GM12878 (cell line): Measurements from ENCODE around the gene RALGAPB. TPM values are rescaled to one million over a fixed set of nuclear protein-coding genes. Genes with fewer than 3 reads are reported as not detected.

Source experiments
- ATAC-seq: fragments of 200-7000 bp; cut with Tn5 transposase; 3 replicates; pipeline ENCODE4 v1.9.1; 2020; ENCODE audit warnings: mild to moderate bottlenecking, moderate library complexity
- BruUV-seq: library from RNA; stranded (reverse); fragments of 400-500 nt; replicated peaks from 2 replicates; lab custom pipeline; 2021; lab: Mats Ljungman, UMichigan
- CTCF ChIA-PET: fragments of 300-600 bp; sonication (Branson Sonifier 250); formaldehyde crosslinking; extraction: SDS; loops from one replicate; lab custom pipeline; 2021; ENCODE audit warnings: inconsistent platforms; lab: Yijun Ruan, JAX
- POLR2A ChIA-PET: fragments of 350-600 bp; formaldehyde crosslinking; extraction: SDS; loops from one replicate; lab custom pipeline; 2021; ENCODE audit warnings: inconsistent platforms; lab: Charles Lee
- RAD21 ChIA-PET: fragments of 300-600 bp; sonication (Branson Sonifier 250); formaldehyde crosslinking; loops from one replicate; lab custom pipeline; 2023; ENCODE audit warnings: antibody characterized with exemption; ENCODE audit not compliant: unreplicated experiment; lab: Charles Lee
- SMC1A ChIA-PET: fragments of 300-600 bp; sonication (Branson Sonifier 250); formaldehyde crosslinking; loops from one replicate; lab custom pipeline; 2023; ENCODE audit not compliant: unreplicated experiment, uncharacterized antibody; lab: Charles Lee
- DNase-seq: peaks from one replicate; pipeline ENCODE4 v3.0.0-alpha.2; 2011; ENCODE audit warnings: low read depth, low spot score
- FAIRE-seq: peaks from 3 replicates; lab custom pipeline; 2011; peaks lifted over from hg19 to GRCh38; lab: Jason Lieb, UNC
- H2AFZ ChIP-seq: 2 replicates; pipeline ENCODE4 v1.6.0; 2011; ENCODE audit warnings: low read depth, low read length, control low read depth; ENCODE audit not compliant: control insufficient read depth
- H3K27ac ChIP-seq: 2 replicates; pipeline ENCODE4 v1.5.1; 2011; ENCODE audit warnings: control low read depth; ENCODE audit not compliant: control insufficient read depth, insufficient read depth
- H3K27me3 ChIP-seq, 2 experiments: replicated peaks in 1 of 2; 2 replicates each; pipeline versions ENCODE4 v1.6.0 to v1.6.1; 2011; ENCODE audit warnings: low read length in 1 of 2; ENCODE audit not compliant: control insufficient read depth in 2 of 2, insufficient read depth in 2 of 2
- H3K36me3 ChIP-seq, 2 experiments: 2 replicates each; pipeline ENCODE4 v1.5.1; 2011; ENCODE audit warnings: low read length in 1 of 2; ENCODE audit not compliant: control insufficient read depth in 2 of 2, insufficient read depth in 2 of 2
- H3K4me1 ChIP-seq: 2 replicates; pipeline ENCODE4 v1.6.1; 2011; ENCODE audit warnings: mild to moderate bottlenecking, low read length, moderate library complexity, mixed read lengths; ENCODE audit not compliant: control insufficient read depth, insufficient read depth
- H3K4me2 ChIP-seq: 2 replicates; pipeline ENCODE4 v1.6.0; 2011; ENCODE audit warnings: control low read depth; ENCODE audit not compliant: control insufficient read depth, insufficient read depth
- H3K4me3 ChIP-seq: fragments of 200-600 bp; sonication (generic); 2 replicates; pipeline ENCODE4 v1.5.1; 2016
- H3K79me2 ChIP-seq: 2 replicates; pipeline ENCODE4 v1.6.0; 2011; ENCODE audit warnings: low read length; ENCODE audit not compliant: control insufficient read depth, insufficient read depth
- H3K9ac ChIP-seq: 2 replicates; pipeline ENCODE4 v1.8.0; 2011; ENCODE audit warnings: low read length, control low read depth, mixed read lengths; ENCODE audit not compliant: control insufficient read depth, insufficient read depth
- H3K9me3 ChIP-seq: replicated peaks from 3 replicates; pipeline ENCODE4 v1.5.1; 2011; ENCODE audit warnings: mild to moderate bottlenecking, low read length; ENCODE audit not compliant: control insufficient read depth, insufficient read depth
- H4K20me1 ChIP-seq: 2 replicates; pipeline ENCODE4 v1.6.0; 2011; ENCODE audit not compliant: control insufficient read depth, insufficient read depth
- BMI1 ChIP-seq: fragments of 450-650 bp; IDR thresholded peaks from 2 replicates; pipeline ENCODE4 v1.6.1; 2016; ENCODE audit warnings: mild to moderate bottlenecking, moderate library complexity, borderline replicate concordance
- CREB1 ChIP-seq: IDR thresholded peaks from 2 replicates; pipeline ENCODE4 v1.6.1; 2012; ENCODE audit warnings: low read depth, mild to moderate bottlenecking, inconsistent platforms
- DPF2 ChIP-seq: fragments of 450-650 bp; IDR thresholded peaks from 2 replicates; pipeline ENCODE4 v1.6.1; 2017; ENCODE audit warnings: mild to moderate bottlenecking
- ESRRA ChIP-seq: IDR thresholded peaks from 2 replicates; pipeline ENCODE4 v1.6.1; 2012; ENCODE audit warnings: mild to moderate bottlenecking, low read length, improper control_type of control experiment
- HDAC2 ChIP-seq: fragments of 200-600 bp; sonication (generic); IDR thresholded peaks from 2 replicates; pipeline ENCODE4 v1.6.1; 2017
- KAT2A ChIP-seq: conservative IDR thresholded peaks from 2 replicates; pipeline ENCODE4 v1.6.1; 2011; ENCODE audit warnings: low read depth, low read length; ENCODE audit not compliant: control insufficient read depth
- KDM1A ChIP-seq: fragments of 200-600 bp; sonication (generic); IDR thresholded peaks from 2 replicates; pipeline ENCODE4 v1.6.1; 2016; ENCODE audit warnings: borderline replicate concordance
- NFYA ChIP-seq: IDR thresholded peaks from 2 replicates; pipeline ENCODE4 v1.6.1; 2011; ENCODE audit warnings: low read depth, mild to moderate bottlenecking, low read length, improper control_type of control experiment, borderline replicate concordance
- NRF1 ChIP-seq: conservative IDR thresholded peaks from 2 replicates; pipeline ENCODE4 v1.6.1; 2011; ENCODE audit warnings: mild to moderate bottlenecking, low read depth, low read length, improper control_type of control experiment
- POLR2AphosphoS5 ChIP-seq: IDR thresholded peaks from 2 replicates; pipeline ENCODE4 v1.6.1; 2011; ENCODE audit warnings: mild to moderate bottlenecking, low read length, inconsistent platforms
- SIX5 ChIP-seq: IDR thresholded peaks from 2 replicates; pipeline ENCODE4 v1.6.1; 2011; ENCODE audit warnings: mild to moderate bottlenecking, low read depth, low read length, moderate library complexity; ENCODE audit not compliant: severe bottlenecking
- SREBF2 ChIP-seq: IDR thresholded peaks from 2 replicates; pipeline ENCODE4 v1.6.1; 2012; ENCODE audit warnings: mild to moderate bottlenecking, low read length
- SUZ12 ChIP-seq: fragments of 200-600 bp; sonication (generic); IDR thresholded peaks from one replicate; pipeline ENCODE4 v1.6.1; 2018; ENCODE audit warnings: antibody characterized with exemption, mild to moderate bottlenecking; ENCODE audit not compliant: unreplicated experiment
- ZBED1 ChIP-seq: IDR thresholded peaks from 2 replicates; pipeline ENCODE4 v1.6.1; 2016; ENCODE audit warnings: borderline replicate concordance
- ZNF207 ChIP-seq: fragments of 450-650 bp; IDR thresholded peaks from 2 replicates; pipeline ENCODE4 v1.6.1; 2014; ENCODE audit warnings: antibody characterized with exemption, mild to moderate bottlenecking, borderline replicate concordance
- ZNF217 ChIP-seq: fragments of 450-650 bp; IDR thresholded peaks from 2 replicates; pipeline ENCODE4 v1.6.1; 2017; ENCODE audit warnings: antibody characterized with exemption, mild to moderate bottlenecking
- WGBS: methylation state at CpG from one replicate; pipeline ENCODE4 v1.1.6; 2016; ENCODE audit warnings: low lambda C conversion rate; ENCODE audit not compliant: insufficient replicate concordance, insufficient coverage; ENCODE audit errors: missing lambda C conversion rate; 5-methylcytosine and 5-hydroxymethylcytosine counted together
- in situ Hi-C: fragments of 300-500 bp; cut with MboI; formaldehyde crosslinking; loops from 9 replicates; pipeline ENCODE4 v1.14.3; 2018; ENCODE audit warnings: mixed read lengths
- intact Hi-C: fragments of 100-400 bp; cut with micrococcal nuclease; formaldehyde crosslinking; loops from one replicate; pipeline ENCODE4 v1.14.2; 2022; ENCODE audit not compliant: unreplicated experiment
- polyA plus RNA-seq, 11 experiments: library from polyadenylated mRNA; depleted of rRNA in 4 of 11; unstranded in 6 of 11; stranded (reverse) in 5 of 11; fragments of >200 nt; fragmentation: Nextera tagmentation in 4 of 11; fragmentation: Illumina TruSeq in 1 of 11; extraction: Ambion mirVana in 4 of 11; extraction: Trizol in 1 of 11; gene quantifications; 1 replicate in 1 of 11; 2 replicates in 10 of 11; pipeline versions ENCODE4 v1.2.1 to v1.2.3, GENCODE V29; 2011 to 2016; ENCODE audit warnings: inconsistent platforms in 2 of 11, missing spikeins in 2 of 11, low read depth in 1 of 11
- total RNA-seq, 4 experiments: library from RNA; depleted of rRNA in 3 of 4; stranded (reverse); fragments of >200 nt in 3 of 4; fragmentation: Illumina TruSeq in 1 of 4; extraction: Trizol in 1 of 4; gene quantifications; 2 replicates each; pipeline versions ENCODE4 v1.2.1 to v1.2.3, GENCODE V29; 2013 to 2021
- TF ChIP-seq, protein P1 (sequence below): fragments of 450-650 bp; IDR thresholded peaks from 2 replicates; pipeline ENCODE4 v1.6.1; 2017; ENCODE audit warnings: mild to moderate bottlenecking, moderate library complexity
- TF ChIP-seq, protein P2 (sequence below): fragments of 450-650 bp; IDR thresholded peaks from 2 replicates; pipeline ENCODE4 v1.6.1; 2017; ENCODE audit warnings: mild to moderate bottlenecking
- TF ChIP-seq, protein P3 (sequence below): IDR thresholded peaks from 2 replicates; pipeline ENCODE4 v1.6.1; 2011; ENCODE audit warnings: borderline replicate concordance, low read depth, mild to moderate bottlenecking, moderate library complexity, low read length; ENCODE audit not compliant: insufficient read depth, poor library complexity, severe bottlenecking

RALGAPB gene
- total and polyA plus RNA-seq, 10 of the 15 experiments (the other 5 are each of a cell fraction or from before 2014, with no cell fraction given): 3.7 to 23.2 (median 15.5) TPM

DNA sequence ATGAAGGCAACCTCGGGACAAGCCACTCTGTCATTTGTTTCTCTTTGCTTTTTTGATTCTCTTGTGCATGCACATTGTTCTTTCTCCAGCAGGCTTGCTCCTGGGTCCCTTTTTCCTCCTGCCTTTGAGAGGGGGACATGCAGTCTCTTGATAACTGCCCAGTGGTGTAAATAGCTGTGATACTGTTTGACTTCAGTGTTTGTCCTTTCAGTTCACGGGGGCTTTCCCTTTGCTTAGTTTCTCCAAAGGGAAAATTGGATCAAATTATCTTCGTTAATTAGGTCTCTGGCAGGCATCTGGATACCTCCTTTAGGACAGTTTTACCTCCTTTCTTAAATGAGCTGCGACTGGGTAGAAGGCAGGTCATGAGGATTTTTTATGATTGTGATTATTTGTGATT lies 41.5 kb downstream of the RALGAPB start (continued):
- TF ChIP-seq, protein P1, sequence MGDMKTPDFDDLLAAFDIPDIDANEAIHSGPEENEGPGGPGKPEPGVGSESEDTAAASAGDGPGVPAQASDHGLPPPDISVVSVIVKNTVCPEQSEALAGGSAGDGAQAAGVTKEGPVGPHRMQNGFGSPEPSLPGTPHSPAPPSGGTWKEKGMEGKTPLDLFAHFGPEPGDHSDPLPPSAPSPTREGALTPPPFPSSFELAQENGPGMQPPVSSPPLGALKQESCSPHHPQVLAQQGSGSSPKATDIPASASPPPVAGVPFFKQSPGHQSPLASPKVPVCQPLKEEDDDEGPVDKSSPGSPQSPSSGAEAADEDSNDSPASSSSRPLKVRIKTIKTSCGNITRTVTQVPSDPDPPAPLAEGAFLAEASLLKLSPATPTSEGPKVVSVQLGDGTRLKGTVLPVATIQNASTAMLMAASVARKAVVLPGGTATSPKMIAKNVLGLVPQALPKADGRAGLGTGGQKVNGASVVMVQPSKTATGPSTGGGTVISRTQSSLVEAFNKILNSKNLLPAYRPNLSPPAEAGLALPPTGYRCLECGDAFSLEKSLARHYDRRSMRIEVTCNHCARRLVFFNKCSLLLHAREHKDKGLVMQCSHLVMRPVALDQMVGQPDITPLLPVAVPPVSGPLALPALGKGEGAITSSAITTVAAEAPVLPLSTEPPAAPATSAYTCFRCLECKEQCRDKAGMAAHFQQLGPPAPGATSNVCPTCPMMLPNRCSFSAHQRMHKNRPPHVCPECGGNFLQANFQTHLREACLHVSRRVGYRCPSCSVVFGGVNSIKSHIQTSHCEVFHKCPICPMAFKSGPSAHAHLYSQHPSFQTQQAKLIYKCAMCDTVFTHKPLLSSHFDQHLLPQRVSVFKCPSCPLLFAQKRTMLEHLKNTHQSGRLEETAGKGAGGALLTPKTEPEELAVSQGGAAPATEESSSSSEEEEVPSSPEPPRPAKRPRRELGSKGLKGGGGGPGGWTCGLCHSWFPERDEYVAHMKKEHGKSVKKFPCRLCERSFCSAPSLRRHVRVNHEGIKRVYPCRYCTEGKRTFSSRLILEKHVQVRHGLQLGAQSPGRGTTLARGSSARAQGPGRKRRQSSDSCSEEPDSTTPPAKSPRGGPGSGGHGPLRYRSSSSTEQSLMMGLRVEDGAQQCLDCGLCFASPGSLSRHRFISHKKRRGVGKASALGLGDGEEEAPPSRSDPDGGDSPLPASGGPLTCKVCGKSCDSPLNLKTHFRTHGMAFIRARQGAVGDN: no peak
- TF ChIP-seq KAT2A (no peak), HDAC2 (no peak), ESRRA (no peak), SREBF2 (no peak)

DNA sequence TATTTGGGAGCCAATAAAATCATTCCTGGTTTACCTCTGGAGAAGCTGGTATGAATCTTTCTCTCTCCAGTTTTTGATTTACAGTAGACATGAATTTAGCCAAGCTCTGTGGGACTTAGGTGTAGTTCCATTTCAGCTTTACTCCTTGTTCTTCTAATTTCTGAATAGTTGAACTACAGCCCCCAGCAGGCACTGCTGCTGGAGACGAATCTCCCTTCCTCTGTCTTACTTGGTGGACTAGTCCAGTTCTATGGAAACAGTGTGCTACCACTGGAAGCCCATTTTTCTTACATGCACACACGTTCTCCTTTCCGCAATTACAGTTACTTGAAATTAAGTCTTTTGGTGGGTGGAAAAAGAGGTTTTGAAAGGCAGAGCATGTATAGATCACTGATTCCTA lies 42.3 kb downstream of the RALGAPB start:
- ChIA-PET SMC1A (no interaction called here), RAD21 (no interaction called here), POLR2A (no interaction called here), CTCF (no interaction called here)
- Histone ChIP-seq H3K27ac (no peak overlapping the region), H2AFZ (no peak overlapping the region), H4K20me1 (no peaks in the 10 kb centered on the region), H3K36me3 (peaks cover 0 to 14% of the 10 kb centered on the region in 2 experiments; a peak in 3 of 4 replicates), H3K79me2 (no peaks in the 10 kb centered on the region), H3K4me2 (no peak overlapping the region), H3K9me3 (no peaks in the 10 kb centered on the region), H3K4me1 (no peaks in the 10 kb centered on the region), H3K27me3 (no peaks in the 10 kb centered on the region), H3K4me3 (no peak overlapping the region), H3K9ac (no peak overlapping the region)
- BruUV-seq: no TSS peak
- WGBS: 98% methylated on average over 3 of the region's 3 CpGs
- in situ Hi-C loops (no loop called here), intact Hi-C loops (no loop called here)
- no peak for ATAC-seq
- TF ChIP-seq, protein P2, sequence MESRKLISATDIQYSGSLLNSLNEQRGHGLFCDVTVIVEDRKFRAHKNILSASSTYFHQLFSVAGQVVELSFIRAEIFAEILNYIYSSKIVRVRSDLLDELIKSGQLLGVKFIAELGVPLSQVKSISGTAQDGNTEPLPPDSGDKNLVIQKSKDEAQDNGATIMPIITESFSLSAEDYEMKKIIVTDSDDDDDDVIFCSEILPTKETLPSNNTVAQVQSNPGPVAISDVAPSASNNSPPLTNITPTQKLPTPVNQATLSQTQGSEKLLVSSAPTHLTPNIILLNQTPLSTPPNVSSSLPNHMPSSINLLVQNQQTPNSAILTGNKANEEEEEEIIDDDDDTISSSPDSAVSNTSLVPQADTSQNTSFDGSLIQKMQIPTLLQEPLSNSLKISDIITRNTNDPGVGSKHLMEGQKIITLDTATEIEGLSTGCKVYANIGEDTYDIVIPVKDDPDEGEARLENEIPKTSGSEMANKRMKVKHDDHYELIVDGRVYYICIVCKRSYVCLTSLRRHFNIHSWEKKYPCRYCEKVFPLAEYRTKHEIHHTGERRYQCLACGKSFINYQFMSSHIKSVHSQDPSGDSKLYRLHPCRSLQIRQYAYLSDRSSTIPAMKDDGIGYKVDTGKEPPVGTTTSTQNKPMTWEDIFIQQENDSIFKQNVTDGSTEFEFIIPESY: no peak
- TF ChIP-seq BMI1 (no peak), KDM1A (no peak), ZNF207 (no peak), SREBF2 (no peak), ZNF217 (no peak), POLR2AphosphoS5 (no peak), DPF2 (no peak), CREB1 (no peak), ZBED1 (no peak), SUZ12 (no peak), SIX5 (no peak), NFYA (no peak), NRF1 (no peak)
- TF ChIP-seq, protein P3, sequence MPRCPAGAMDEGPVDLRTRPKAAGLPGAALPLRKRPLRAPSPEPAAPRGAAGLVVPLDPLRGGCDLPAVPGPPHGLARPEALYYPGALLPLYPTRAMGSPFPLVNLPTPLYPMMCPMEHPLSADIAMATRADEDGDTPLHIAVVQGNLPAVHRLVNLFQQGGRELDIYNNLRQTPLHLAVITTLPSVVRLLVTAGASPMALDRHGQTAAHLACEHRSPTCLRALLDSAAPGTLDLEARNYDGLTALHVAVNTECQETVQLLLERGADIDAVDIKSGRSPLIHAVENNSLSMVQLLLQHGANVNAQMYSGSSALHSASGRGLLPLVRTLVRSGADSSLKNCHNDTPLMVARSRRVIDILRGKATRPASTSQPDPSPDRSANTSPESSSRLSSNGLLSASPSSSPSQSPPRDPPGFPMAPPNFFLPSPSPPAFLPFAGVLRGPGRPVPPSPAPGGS: no peak
- no peak for DNase-seq
- FAIRE-seq: no peak
